Activated CD4-positive, alpha-beta T cell treated with anti-CD3 and anti-CD28 coated beads for 48 hours (primary cell): ENCODE data around the gene RAB3IP.

ENCODE experiments used
- DNase-seq: peaks from one replicate; pipeline ENCODE4 v3.0.0-alpha.2; 2020

The RAB3IP gene

DNA sequence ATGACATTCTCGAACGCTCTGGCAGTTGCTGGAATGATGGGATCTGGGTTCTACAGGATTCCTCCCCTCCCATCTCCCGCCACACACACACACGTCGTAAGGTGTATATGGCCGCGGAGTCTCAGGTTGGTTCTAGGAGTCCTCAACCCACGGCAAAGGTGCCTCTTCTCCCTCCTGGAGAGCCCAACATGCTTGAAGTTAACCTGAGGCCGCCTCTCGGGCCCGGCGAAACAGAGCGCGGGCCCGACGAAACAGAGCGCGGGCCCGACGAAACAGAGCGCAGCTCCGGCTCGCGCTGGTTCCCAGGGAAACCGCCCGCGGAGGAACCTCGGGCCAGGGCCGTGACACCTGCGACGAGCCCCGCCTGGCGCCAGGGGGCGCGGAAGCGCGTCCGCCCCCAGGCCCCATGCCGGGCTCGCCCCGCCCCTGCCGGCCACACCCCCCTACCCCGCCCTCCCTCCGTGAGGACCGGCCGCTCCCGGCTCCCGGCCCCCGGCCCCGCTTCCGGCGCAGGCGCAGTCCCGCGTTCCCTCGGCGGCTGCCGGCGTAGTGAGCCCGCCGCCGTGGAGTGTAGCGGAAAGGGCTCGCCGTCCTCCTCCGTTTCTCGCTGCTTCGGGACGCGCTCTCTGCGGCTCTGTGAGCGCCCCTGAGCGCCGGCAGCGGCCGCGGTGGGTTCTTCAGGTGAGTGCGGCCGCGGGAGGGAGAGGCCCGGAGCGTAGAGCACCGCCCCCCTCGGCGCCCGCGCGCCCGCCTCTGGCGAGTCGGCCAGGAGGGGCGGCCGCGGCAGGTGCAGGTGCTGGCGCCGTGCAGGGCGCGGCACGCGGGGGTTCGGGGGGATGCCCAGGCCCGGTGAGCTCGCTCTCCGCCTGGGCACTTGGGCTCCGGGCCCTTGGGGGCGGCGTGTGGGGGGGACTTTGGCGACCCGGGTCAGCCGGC lies at the start of gene RAB3IP:
Gene RAB3IP (plus strand): TSS at position 510 of the 936 bp plus-strand sequence. CDS start 16,549 bp downstream, outside the sequence.
- peak; percentile 93 for DNase-seq

GRCh38 chr12:69689638-69690037 lies 49.0 kb upstream of the RAB3IP start:
- DNase-seq = no peak

DNA sequence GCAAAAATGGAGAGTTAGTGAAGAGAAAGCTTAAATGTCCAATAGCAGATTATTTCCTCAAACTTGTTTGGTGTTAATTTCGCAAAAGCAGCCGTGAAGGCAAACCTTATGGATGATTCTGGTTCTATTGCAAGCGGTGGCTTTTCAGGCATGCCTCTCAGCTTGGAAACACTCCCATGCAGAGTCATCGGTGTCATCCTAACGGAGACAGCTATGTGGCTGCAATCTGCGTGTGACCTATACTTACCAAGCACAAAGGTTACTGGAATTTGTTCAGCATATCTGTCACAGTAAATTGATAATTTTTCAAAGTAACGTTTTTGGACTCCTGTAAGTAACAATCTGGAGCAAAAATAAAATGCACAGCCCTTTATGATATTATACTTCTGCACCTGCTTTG lies 44.5 kb upstream of the RAB3IP start:
- no peak for DNase-seq

DNA sequence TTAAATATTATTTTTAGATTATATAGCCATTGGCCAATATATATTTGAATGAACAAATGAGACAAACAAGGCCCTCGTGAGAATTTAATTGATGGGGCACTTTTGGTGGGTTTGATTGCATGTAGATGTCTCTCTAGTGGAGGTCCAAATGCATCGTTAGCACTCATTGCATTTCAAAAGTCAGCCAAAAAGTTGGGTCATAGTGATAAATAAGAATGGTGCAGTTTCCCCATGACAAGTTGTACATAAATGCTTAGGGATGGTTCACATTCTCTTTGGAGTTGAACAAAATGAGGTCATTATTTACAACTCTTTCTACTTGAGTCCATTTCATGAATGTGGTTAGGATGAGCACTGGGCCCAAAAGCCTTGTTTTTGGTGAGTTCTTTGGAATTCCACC lies 40.6 kb upstream of the RAB3IP start:
- no peak for DNase-seq

GRCh38 chr12:69698769-69699540 lies 39.7 kb upstream of the RAB3IP start, which contains the start of gene BEST3:
BEST3 (minus strand) TSS chr12:69699303; CDS start chr12:69697798, 1,505 bp downstream.
- no peak for DNase-seq

DNA sequence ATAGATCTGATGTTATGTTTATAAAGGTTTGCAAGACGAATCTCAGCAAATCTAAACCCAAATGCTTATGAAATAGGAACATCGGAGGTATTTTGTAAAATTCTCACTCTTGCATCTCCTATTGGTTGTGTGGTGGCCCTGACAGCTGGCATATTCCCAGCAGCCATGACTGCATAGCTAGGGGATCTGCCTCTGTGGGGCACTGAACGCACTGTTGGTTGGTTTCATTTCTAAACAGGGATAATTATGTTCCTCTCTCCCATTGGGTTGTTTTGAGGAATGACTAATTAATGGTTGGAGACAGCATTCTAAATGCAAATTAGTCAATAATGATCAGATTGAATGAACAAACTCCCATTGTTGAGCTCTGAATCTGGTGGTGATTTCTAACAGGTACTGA lies 36.8 kb upstream of the RAB3IP start:
- no peak for DNase-seq

- DNase-seq = no peak
These were observed 35.5 kb upstream of the RAB3IP start for GRCh38 chr12:69703146-69703642.

GRCh38 chr12:69704357-69704756 lies 34.3 kb upstream of the RAB3IP start:
- DNase-seq = no peak

DNA sequence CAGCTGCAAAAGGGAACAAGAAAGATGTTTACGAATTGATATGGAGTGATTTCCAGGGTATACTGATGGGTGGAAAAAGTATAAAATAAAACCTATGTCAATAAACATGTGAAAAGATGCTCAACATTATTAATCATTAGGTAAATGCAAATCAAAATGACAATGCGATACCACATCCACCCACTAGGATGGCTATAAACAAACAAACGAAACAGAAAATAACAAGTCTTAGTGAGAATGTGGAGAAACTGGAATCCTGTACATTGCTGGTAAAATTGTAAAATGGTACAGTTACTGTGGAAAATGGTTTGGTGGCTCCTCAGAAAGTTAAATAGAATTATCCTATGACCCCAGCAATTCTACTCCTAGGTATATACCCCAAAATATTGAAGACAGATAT lies 30.0 kb upstream of the RAB3IP start:
- DNase-seq = no peak

DNA sequence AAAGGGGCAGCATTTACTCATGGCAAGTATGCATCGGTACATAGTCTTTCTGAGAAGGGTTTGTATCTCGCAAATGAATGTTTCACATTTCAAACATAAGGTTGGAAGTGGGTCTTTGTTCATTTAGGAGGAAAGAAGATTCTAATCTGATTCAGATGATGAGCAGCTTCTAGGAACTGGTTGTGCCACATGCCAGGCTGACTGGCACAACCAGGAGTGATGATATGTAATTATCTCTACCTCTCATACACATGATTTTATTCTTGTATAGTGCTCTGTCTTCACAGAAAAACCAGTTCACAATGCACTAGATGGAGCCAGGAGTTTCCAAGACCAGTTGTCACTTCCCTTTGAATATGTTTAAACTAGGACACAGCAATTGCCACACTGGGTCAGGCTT lies 25.8 kb upstream of the RAB3IP start:
- no peak for DNase-seq

DNA sequence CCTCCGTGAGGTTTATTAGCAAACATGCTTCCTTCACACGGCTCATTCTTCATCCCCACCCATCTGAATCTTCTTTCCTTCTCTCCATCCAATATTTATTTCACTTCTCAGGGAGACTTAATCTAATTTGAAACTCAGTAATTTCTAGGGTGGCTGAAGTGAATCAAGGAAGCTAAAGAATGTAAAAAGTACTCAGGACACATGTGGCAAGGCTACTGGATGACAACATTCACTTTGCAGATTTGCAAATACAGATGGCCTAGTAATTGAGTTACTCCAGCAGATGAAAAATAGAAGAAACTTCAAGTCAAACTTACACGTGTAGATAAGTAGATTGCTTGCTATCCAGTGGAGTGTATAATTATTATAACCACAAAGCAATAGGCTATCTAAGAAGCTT lies 24.1 kb upstream of the RAB3IP start:
- DNase-seq = no peak

DNA sequence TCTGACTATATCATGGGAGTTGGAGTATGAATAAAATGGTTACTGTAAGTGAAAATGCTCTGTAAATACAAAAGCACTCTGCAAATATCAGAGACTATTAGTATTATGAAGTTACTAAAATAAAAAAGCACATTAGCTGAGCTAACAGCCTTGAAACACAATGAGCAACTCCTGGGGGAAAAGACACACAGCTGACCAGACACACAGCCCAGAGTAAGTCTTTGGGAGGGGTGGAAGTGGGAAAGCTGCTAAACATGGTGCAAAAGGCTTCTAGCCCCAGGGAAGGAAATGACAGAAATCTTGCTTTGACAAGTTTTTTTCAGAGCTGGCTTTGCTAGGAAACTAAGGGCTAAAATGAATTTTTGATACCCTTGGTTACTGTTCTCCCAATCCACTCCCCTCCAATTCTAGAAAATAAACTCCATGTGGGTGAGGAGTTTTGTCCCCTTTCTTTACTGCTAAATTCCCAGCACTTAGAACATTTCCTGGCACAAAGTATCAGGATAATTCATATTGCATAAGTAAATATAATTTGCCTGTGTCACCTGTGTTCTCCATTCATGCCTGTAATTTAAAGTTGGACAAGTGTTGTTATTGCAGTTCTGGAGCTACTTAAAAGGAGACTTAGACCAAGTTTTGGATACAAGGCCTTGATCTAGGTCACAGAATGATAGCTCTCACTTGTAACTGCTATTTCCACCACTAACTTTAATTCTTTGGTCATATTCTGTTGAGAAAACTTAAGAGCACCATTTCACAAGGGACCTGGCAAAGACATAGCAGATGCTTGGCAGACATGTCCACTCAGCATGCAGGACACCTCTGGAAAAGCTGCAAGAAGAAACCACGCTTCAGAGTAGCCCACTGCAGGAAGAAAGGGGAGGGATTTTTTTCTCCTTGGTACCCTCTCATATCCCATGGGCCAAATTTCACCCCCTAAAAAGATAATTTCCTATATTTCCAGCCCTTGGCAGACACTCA lies 19.0 kb upstream of the RAB3IP start:
- no peak for DNase-seq

DNA sequence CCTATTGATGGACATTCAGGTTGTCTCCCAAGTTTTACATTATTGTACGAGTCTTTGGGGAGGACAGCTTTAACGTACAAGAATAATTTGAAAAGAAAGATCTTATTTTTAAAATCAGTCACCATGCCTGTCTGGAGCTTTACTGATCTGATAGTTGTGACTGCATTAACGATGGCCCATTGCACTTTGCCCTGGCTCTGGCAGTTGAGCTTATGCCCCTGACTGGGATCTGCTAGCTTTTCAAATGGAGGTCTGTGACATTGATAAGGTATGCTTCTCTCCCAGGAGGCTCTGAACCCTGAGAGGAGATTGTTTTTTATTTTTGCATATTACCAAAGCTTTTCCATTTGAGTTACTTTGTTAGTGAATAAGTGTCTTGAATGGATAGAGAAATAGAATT lies 17.9 kb upstream of the RAB3IP start:
- DNase-seq = no peak

- DNase-seq = no peak
These were observed 11.7 kb upstream of the RAB3IP start for GRCh38 chr12:69726922-69727321.

DNA sequence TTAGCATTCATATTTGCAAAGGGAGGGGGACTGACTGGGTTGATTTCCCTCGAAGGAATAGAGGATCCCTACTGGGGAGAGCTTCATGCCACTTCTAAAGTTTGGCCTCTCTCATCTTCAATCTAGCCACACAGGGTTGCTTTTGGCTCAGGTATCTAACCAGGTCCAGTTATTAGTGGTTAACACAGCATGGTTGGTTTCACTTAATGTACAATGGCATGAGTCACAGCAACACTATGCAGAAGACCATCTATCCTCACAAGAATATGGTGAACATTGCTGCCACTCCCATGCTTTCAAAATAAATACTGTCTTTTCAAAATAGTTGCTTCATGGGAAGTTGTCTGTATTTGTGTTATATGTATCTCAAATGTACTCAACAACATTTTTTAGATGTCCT lies 6.6 kb upstream of the RAB3IP start:
- no peak for DNase-seq

GRCh38 chr12:69733638-69734037 lies 5.0 kb upstream of the RAB3IP start:
- DNase-seq = no peak

DNA sequence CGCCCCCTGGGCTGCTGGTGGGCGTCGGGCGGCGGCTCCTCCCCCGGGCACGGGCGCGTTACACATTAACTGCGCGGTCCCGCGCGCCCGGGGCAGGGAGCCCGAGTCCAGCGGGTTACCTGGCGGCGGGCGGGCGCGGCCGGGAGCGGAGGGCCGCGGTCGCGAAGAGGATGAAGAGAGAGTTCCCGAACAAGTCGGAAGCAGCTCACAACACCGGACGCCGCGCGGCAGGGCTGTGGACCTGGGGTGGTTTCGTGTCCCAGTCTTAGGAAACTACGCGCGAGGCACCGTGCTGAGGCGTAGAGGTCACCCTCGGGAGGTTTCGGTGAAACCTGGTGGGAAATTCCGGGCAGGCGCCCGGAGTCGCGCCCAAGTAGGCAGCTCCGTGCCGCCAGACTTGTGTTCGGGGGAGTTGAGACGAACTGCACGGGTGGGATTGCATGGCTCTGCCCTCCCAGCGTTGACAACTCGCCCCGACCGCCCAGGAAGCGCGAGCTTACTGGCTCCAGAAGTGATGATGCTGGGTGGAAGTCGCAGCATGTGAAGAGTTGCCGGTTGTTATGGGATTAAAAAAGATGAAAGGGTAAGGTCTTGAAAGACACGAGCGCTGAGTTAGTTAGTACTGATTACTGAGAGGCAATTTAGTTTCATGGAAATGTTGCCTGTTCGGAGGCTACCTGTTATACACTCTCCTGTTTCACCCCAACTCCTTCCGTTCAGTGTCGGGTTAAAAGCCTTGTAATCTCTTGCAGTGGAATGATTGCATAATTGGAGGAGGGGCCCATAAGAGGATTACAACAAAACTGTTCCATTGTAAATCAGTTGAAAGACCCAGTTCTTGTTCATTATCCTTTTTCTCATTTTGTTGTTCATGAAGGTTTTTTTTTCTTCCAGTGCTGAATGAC lies 879 bp downstream of the RAB3IP start:
- peak; percentile 65 for DNase-seq

GRCh38 chr12:69744109-69744508 lies 5.4 kb downstream of the RAB3IP start:
- DNase-seq = no peak

DNA sequence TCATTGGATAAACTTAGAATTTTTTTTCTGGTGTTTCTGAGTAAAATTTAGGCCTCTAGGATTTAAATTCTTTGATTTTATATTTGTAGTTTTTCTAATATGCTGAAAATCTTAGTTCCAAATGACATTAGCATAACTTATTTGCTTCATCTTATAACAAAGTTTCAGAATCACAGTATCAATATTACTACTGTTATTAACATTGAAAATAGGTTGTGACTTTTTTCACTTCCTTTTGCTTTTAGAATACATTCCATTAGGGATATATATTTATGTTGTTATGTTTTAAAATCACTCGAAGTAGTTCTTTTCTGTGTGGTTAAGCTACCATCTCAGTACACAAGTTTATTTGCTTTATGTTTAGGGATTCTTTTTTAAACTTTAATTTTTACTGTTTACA lies 12.8 kb downstream of the RAB3IP start:
- DNase-seq = no peak

- DNase-seq = no peak
These were observed 16.6 kb downstream of the RAB3IP start for GRCh38 chr12:69755302-69755701.

GRCh38 chr12:69756088-69756755 lies 17.6 kb downstream of the RAB3IP start:
- no peak for DNase-seq
